Common myeloid progenitor, CD34-positive (primary cell): ENCODE data around the gene CD70. TPM values are rescaled to one million over a fixed set of nuclear protein-coding genes. Genes with fewer than 3 reads are reported as not detected.
"Not testable (repeated sequence)": the region's sequence is repeated elsewhere in the genome, so short reads cannot be mapped to it uniquely, and the experiment has no call there.

Experiments
- CTCF ChIA-PET: fragments of 350-600 bp; sonication (Branson Sonifier 250); formaldehyde crosslinking; loops from one replicate; lab custom pipeline; 2021; ENCODE audit warnings: antibody characterized with exemption; lab: Charles Lee
- POLR2A ChIA-PET: fragments of 350-600 bp; sonication (Branson Sonifier 250); formaldehyde crosslinking; loops from one replicate; lab custom pipeline; 2021; ENCODE audit warnings: antibody characterized with exemption; lab: Charles Lee
- DNase-seq, 3 donors: peaks; one replicate each; pipeline versions ENCODE4 v3.0.0 to v3.0.0-alpha.2; 2013
- H3K27ac ChIP-seq, 2 experiments: 1 replicate in 1 of 2; 2 replicates in 1 of 2; pipeline ENCODE4 v1.7.0; 2013; ENCODE audit warnings: inconsistent platforms in 2 of 2, low read length in 2 of 2, mild to moderate bottlenecking in 2 of 2, low read depth in 1 of 2, moderate library complexity in 1 of 2; ENCODE audit not compliant: severe bottlenecking in 2 of 2, insufficient read depth in 1 of 2, poor library complexity in 1 of 2
- H3K27me3 ChIP-seq, 5 experiments: replicated peaks in 2 of 5; 1 replicate in 3 of 5; 2 replicates in 2 of 5; pipeline versions ENCODE4 v1.6.1 to v1.7.0; 2013; ENCODE audit warnings: low read length in 4 of 5, mild to moderate bottlenecking in 2 of 5, moderate library complexity in 2 of 5, inconsistent platforms in 1 of 5; ENCODE audit not compliant: insufficient read depth in 5 of 5, control insufficient read depth in 4 of 5
- H3K36me3 ChIP-seq, 4 experiments: 1 replicate in 2 of 4; 2 replicates in 2 of 4; pipeline versions ENCODE4 v1.6.1 to v1.7.0; 2013; ENCODE audit warnings: low read length in 3 of 4, control low read depth in 1 of 4, mild to moderate bottlenecking in 1 of 4; ENCODE audit not compliant: control insufficient read depth in 4 of 4, insufficient read depth in 4 of 4
- H3K4me1 ChIP-seq, 4 experiments: 1 replicate in 3 of 4; 2 replicates in 1 of 4; pipeline versions ENCODE4 v1.6.1 to v1.7.1; 2013; ENCODE audit warnings: low read length in 3 of 4, mild to moderate bottlenecking in 3 of 4, control low read depth in 1 of 4, inconsistent platforms in 1 of 4, moderate library complexity in 1 of 4; ENCODE audit not compliant: control insufficient read depth in 4 of 4, insufficient read depth in 4 of 4; ENCODE audit errors: control extremely low read depth in 1 of 4
- H3K4me3 ChIP-seq, 7 experiments: 1 replicate in 4 of 7; 2 replicates in 3 of 7; pipeline versions ENCODE4 v1.5.1 to v1.7.0; 2013; ENCODE audit warnings: mild to moderate bottlenecking in 7 of 7, low read length in 6 of 7, moderate library complexity in 6 of 7, inconsistent platforms in 2 of 7, low read depth in 2 of 7, control low read depth in 1 of 7; ENCODE audit not compliant: insufficient read depth in 4 of 7, control insufficient read depth in 1 of 7; ENCODE audit errors: extremely low read depth in 1 of 7
- H3K9me3 ChIP-seq, 5 experiments: 1 replicate in 4 of 5; 2 replicates in 1 of 5; pipeline versions ENCODE4 v1.6.1 to v1.7.1; 2013; ENCODE audit warnings: low read length in 4 of 5, mild to moderate bottlenecking in 2 of 5, inconsistent platforms in 1 of 5, low read depth in 1 of 5, moderate library complexity in 1 of 5; ENCODE audit not compliant: control insufficient read depth in 4 of 5, insufficient read depth in 2 of 5; ENCODE audit errors: control extremely low read depth in 1 of 5
- WGBS: methylation state at CpG from one replicate; pipeline ENCODE4 v1.1.5; 2013; ENCODE audit not compliant: insufficient coverage; 5-methylcytosine and 5-hydroxymethylcytosine counted together
- polyA plus RNA-seq: library from polyadenylated mRNA; unstranded; fragments of 120-200 nt; gene quantifications from one replicate; pipeline ENCODE4 v1.2.1, GENCODE V29; 2013

The CD70 gene, protein sequence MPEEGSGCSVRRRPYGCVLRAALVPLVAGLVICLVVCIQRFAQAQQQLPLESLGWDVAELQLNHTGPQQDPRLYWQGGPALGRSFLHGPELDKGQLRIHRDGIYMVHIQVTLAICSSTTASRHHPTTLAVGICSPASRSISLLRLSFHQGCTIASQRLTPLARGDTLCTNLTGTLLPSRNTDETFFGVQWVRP
- 0.09 TPM for polyA plus RNA-seq

DNA sequence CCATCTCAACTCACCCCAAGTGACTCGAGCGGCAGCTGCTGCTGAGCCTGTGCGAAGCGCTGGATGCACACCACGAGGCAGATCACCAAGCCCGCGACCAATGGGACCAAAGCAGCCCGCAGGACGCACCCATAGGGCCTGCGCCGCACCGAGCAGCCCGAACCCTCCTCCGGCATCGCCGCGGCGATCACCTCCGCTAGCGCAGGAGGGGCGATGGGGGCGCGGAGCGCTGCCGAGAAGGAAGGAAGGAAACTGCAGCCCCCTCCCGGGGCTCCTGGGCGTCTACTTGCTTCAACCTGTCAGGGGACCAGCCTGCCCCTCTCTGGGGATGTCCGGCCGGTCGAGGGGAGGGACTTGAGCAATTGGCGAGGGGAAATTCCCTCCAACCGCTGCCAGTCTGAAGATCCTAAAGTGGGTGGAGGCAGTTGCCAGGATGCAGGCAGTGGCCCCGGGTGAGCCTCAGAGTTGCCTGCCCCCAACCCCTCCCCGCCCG lies at the start of gene CD70:
Gene CD70, minus strand, starts transcription at position 324 of the 493 bp plus-strand sequence. Its CDS starts 148 bp downstream, at position 176.
- ChIA-PET CTCF (no interaction called here), POLR2A (no interaction called here)
- 0% methylated on average over 31 of the region's 35 CpGs for WGBS
- Histone ChIP-seq H3K36me3 (no peaks in the 10 kb centered on the region), H3K27me3 (peaks cover 10 to 88% (median 47%) of the 10 kb centered on the region in 5 experiments), H3K9me3 (peaks cover 0 to 2% (median 0%) of the 10 kb centered on the region in 5 experiments), H3K4me1 (peaks cover 0 to 40% (median 29%) of the 10 kb centered on the region in 4 experiments), H3K27ac (no peak within 1 kb of the TSS), H3K4me3 (peak within 1 kb of the TSS in 4 of 7 experiments; percentile 19 to 61 (median 56))
- DNase-seq = peak in 2 of 3 donors; percentile 79 to 80

- CTCF ChIA-PET = interaction anchor here (0.8 kb wide), 1 partner anchor 41 kb away, joined by 4 read pairs; no protein-coding TSS in a partner anchor
- H3K36me3 ChIP-seq, H3K27ac ChIP-seq, DNase-seq, H3K4me3 ChIP-seq, H3K9me3 ChIP-seq, POLR2A ChIA-PET: not testable (repeated sequence)
- peaks cover 0 to 62% (median 25%) of the 10 kb centered on the region in 5 experiments for H3K27me3 ChIP-seq
- H3K4me1 ChIP-seq = peaks cover 0 to 21% (median 19%) of the 10 kb centered on the region in 4 experiments
- 94% methylated on average over 5 of the region's 9 CpGs for WGBS
Observed at GRCh38 chr19:6640333-6640732, 49.4 kb upstream of the CD70 start.

GRCh38 chr19:6639439-6639838 lies 48.5 kb upstream of the CD70 start:
- Histone ChIP-seq H3K36me3 (no peaks in the 10 kb centered on the region), H3K27ac (no peak overlapping the region), H3K27me3 (peaks cover 0 to 53% (median 22%) of the 10 kb centered on the region in 5 experiments), H3K4me3 (no peak overlapping the region), H3K9me3 (no peaks in the 10 kb centered on the region), H3K4me1 (peaks cover 0 to 21% (median 19%) of the 10 kb centered on the region in 4 experiments)
- DNase-seq = peak in 2 of 3 donors; percentile 12 to 27
- WGBS = 53% methylated on average over 3 of the region's 4 CpGs
- ChIA-PET POLR2A (no interaction called here), CTCF (interaction anchor here (2.0 kb wide), 1 partner anchor 224 kb away, joined by 5 read pairs; no protein-coding TSS in a partner anchor)

DNA sequence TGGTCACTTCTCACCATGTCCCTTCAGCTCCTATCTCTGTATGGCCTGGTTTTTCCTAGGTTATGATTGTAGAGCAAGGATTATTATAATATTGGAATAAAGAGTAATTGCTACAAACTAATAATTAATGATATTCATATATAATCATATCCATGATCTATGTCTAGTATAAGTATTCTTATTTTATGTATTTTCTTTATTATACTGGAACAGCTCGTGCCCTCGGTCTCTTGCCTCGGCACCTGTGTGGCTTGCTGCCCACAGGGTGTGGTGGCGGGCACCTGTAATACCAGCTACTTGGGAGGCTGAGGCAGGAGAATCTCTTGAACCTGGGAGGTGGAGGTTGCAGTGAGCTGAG lies 42.5 kb upstream of the CD70 start:
- POLR2A ChIA-PET, H3K4me3 ChIP-seq, DNase-seq, H3K27ac ChIP-seq, H3K4me1 ChIP-seq, H3K9me3 ChIP-seq, H3K36me3 ChIP-seq: not testable (repeated sequence)
- WGBS = no CpG with 5 or more reads among the region's 4 CpGs
- CTCF ChIA-PET = interaction anchor here (0.9 to 1.8 kb wide), 10 partner anchors 9 to 507 kb away, joined by 3 to 8 read pairs (median 3); partner anchors contain the start of gene C3
- H3K27me3 ChIP-seq = peaks cover 0 to 12% (median 6%) of the 10 kb centered on the region in 5 experiments

DNA sequence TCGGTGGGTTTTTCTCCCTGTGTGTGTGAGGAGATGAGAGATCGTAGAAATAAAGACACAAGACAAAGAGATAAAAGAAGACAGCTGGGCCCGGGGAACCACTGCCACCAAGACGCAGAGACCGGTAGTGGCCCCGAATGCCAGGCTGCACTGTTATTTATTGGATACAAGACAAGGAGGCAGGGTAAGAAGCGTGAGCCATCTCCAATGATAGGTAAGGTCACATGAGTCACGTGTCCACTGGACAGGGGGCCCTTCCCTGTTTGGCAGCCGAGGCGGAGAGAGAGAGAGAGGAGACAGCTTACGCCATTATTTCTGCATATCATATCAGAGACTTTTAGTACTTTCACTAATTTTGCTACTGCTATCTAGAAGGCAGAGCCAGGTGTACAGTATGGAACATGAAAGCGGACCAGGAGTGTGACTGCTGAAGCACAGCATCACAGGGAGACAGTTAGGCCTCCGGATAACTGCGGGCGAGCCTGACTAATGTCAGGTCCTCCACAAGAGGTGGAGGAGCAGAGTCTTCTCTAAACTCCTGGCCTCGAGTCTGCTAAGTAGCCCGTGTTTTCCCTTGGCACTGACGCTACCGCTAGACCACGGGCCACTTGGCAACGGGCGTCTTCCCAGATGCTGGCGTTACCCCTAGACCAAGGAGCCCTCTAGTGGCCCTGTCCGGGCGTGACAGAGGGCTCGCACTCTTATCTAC lies 42.0 kb upstream of the CD70 start:
- H3K9me3 ChIP-seq, H3K36me3 ChIP-seq, POLR2A ChIA-PET, H3K4me1 ChIP-seq, H3K27ac ChIP-seq, H3K27me3 ChIP-seq, H3K4me3 ChIP-seq: not testable (repeated sequence)
- CTCF ChIA-PET = interaction anchor here (0.8 to 1.8 kb wide), 13 partner anchors 9 to 506 kb away, joined by 3 to 8 read pairs (median 3); partner anchors contain the start of gene C3
- peak; percentile 44 to 60 (median 58) for DNase-seq
- 52% methylated on average over 19 of the region's 26 CpGs for WGBS

DNA sequence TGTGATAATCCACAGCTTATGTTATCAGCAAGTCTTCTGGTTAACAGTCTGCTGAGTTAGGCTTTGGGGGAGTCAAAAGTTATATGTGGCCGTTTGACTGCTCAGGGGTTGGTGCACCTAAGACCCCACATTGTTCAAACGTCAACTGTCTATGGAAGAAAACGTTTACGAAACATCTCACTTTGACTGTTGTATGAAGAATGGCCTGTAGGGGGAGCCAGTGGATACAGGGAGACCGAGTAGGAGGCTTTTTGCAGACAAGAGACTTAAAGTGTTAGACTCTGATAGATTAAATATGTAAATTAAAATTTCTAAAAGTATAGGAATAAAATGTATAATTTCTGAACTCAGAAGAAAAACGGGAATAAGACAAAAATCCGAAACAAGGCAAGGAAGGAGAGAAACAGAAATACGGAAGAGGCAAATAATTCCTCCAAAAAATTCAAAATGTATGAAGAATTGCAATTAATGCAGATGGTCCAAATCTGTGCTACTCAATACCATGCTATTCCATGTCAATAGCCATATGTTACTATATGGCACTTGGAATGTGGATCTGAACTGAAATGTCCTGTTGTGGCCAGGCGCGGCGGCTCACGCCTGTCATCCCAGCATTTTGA lies 41.2 kb upstream of the CD70 start:
- H3K4me1 ChIP-seq = no peaks in the 10 kb centered on the region
- H3K36me3 ChIP-seq = no peaks in the 10 kb centered on the region
- H3K27me3 ChIP-seq = peaks cover 0 to 4% (median 3%) of the 10 kb centered on the region in 5 experiments
- peak; percentile 83 to 91 (median 85) for DNase-seq
- no peak overlapping the region for H3K27ac ChIP-seq
- no peak overlapping the region for H3K4me3 ChIP-seq
- H3K9me3 ChIP-seq = no peaks in the 10 kb centered on the region
- POLR2A ChIA-PET = no interaction called here
- CTCF ChIA-PET = interaction anchor here (0.6 to 2.3 kb wide), 15 partner anchors 10 to 506 kb away, joined by 3 to 10 read pairs (median 5); no protein-coding TSS in a partner anchor
- WGBS = 63% methylated on average over 8 of the region's 12 CpGs
